ENCODE results near the gene FER1L5. TPM values are rescaled to one million over a fixed set of nuclear protein-coding genes. Genes with fewer than 3 reads are reported as not detected.

The FER1L5 gene
- total RNA-seq, 2 experiments from 2014 or later, result not detected

DNA sequence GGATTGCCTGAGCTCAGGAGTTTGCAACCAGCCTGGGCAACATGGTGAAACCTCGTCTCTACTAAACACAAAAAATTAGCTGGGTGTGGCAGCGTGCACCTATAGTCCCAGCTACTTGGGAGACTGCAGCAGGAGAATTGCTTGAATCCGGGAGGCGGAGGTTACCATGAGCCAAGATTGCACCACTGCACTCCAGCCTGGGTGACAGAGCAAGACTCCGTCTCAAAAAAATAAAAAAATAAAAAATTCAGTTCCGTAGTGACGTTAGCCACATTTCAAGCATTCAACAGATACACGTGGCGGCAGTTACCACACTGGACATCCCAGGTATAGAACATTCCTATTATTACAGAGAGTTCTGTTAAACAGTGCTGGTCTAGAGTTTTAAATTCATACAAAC, 8.9 kb upstream of the FER1L5 start:
- POLR2A ChIA-PET, result no interaction called here
- Mint-ChIP-seq H3K9me3 (no peaks in the 10 kb centered on the region), H3K27ac (no peak overlapping the region), H3K36me3 (ENCODE audit: low read depth) (peaks cover 59% of the 10 kb centered on the region), H3K27me3 (no peaks in the 10 kb centered on the region), H3K4me1 (ENCODE audit: low read depth) (peaks cover 37% of the 10 kb centered on the region), H3K4me3 (no peak overlapping the region)
- DNase-seq, result no peak
- intact Hi-C loops (cut with micrococcal nuclease), result loop anchor here (10.0 kb wide), 1 partner anchor 131 kb away; the partner anchor contains the start of gene CNNM4
- no peak for ATAC-seq
- CTCF ChIA-PET, result interaction anchor here (1.0 kb wide), 1 partner anchor 38 kb away, joined by 3 read pairs; no protein-coding TSS in a partner anchor
- TF ChIP-seq, protein P1, sequence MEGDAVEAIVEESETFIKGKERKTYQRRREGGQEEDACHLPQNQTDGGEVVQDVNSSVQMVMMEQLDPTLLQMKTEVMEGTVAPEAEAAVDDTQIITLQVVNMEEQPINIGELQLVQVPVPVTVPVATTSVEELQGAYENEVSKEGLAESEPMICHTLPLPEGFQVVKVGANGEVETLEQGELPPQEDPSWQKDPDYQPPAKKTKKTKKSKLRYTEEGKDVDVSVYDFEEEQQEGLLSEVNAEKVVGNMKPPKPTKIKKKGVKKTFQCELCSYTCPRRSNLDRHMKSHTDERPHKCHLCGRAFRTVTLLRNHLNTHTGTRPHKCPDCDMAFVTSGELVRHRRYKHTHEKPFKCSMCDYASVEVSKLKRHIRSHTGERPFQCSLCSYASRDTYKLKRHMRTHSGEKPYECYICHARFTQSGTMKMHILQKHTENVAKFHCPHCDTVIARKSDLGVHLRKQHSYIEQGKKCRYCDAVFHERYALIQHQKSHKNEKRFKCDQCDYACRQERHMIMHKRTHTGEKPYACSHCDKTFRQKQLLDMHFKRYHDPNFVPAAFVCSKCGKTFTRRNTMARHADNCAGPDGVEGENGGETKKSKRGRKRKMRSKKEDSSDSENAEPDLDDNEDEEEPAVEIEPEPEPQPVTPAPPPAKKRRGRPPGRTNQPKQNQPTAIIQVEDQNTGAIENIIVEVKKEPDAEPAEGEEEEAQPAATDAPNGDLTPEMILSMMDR (IDR thresholded peaks at IDR 0.05), result no peak

DNA sequence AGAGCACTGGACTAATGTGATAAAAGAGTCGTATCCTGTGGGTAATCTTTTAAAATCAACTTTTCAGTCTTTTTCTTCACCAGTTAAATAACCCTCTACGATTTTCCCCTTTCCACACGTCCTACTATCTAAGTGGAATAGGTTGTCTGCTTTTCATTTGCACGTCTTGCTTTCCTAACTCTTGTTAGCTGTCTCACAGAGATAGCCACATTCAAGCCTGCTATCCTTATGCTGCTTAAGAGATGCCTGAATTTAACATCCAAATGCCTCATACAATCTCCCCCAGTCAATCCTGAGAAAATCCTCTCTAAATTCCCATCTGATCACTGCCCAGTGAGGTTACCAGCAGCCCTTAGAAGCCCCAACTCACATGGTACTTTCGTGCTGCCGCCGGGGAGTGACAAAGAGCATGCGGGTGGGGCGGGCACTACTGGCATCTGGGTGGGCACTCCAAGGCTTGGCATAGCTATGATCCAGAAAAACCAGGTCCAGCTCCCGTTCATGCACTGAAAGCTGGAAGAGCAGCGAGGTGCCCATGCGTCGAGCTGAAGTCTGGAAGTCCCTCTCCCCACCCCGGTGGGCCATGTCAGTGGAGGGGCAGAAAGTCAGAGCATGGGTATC, 5.9 kb upstream of the FER1L5 start:
- H3K36me3 Mint-ChIP-seq (ENCODE audit: low read depth), result peaks cover 41% of the 10 kb centered on the region
- TF ChIP-seq, protein P1 (IDR thresholded peaks at IDR 0.05), result no peak
- ATAC-seq, result no peak

GRCh38 chr2:96637385-96638143, 5.0 kb upstream of the FER1L5 start:
- H3K36me3 Mint-ChIP-seq (ENCODE audit: low read depth), result peaks cover 34% of the 10 kb centered on the region
- CTCF ChIA-PET, result interaction anchor here (0.7 to 1.8 kb wide), 6 partner anchors 11 to 220 kb away, joined by 3 to 5 read pairs (median 3); partner anchors contain the start of genes ANKRD39, CNNM3 and CNNM4
- H3K9me3 Mint-ChIP-seq, result no peaks in the 10 kb centered on the region

More for the DNA sequence above, 5.9 kb upstream of the FER1L5 start:
- H3K27ac Mint-ChIP-seq, result peak overlapping the region; percentile 95
- peaks cover 37% of the 10 kb centered on the region for H3K4me1 Mint-ChIP-seq (ENCODE audit: low read depth)
- intact Hi-C loops (cut with micrococcal nuclease), result loop anchor here (10.0 kb wide), 1 partner anchor 128 kb away; the partner anchor contains the start of gene CNNM4
- H3K4me3 Mint-ChIP-seq, result peak overlapping the region; percentile 92
- H3K27me3 Mint-ChIP-seq, result peaks cover 3% of the 10 kb centered on the region
- ChIA-PET CTCF (interaction anchor here (1.1 to 1.4 kb wide), 2 partner anchors 10 to 122 kb away, joined by 3 to 4 read pairs; no protein-coding TSS in a partner anchor), POLR2A (interaction anchor here (0.7 to 2.4 kb wide), 7 partner anchors 10 to 127 kb away, joined by 3 to 11 read pairs (median 5); partner anchors contain the start of gene CNNM4)
- no peaks in the 10 kb centered on the region for H3K9me3 Mint-ChIP-seq
- no peak for DNase-seq

GRCh38 chr2:96638144-96639121, 4.1 kb upstream of the FER1L5 start, which contains the start of gene KANSL3:
Gene KANSL3 (minus strand): TSS chr2:96638312. CDS start chr2:96637135, 1,177 bp downstream.
- no peaks in the 10 kb centered on the region for H3K9me3 Mint-ChIP-seq
- DNase-seq, result peak; percentile 89
- H3K27ac Mint-ChIP-seq, result peak within 1 kb of the TSS; percentile 95
- TF ChIP-seq, protein P1 (IDR thresholded peaks at IDR 0.05), result no peak
- peaks cover 33% of the 10 kb centered on the region for H3K36me3 Mint-ChIP-seq (ENCODE audit: low read depth)
- ATAC-seq, result peak; percentile 95
- peak within 1 kb of the TSS; percentile 92 for H3K4me3 Mint-ChIP-seq
- intact Hi-C loops (cut with micrococcal nuclease), result loop anchor here (10.0 kb wide), 1 partner anchor 126 kb away; the partner anchor contains the start of gene CNNM4
- POLR2A ChIA-PET, result interaction anchor here (0.6 to 2.4 kb wide), 16 partner anchors 11 to 313 kb away, joined by 3 to 7 read pairs (median 4); partner anchors contain the start of gene ARID5A
- H3K4me1 Mint-ChIP-seq (ENCODE audit: low read depth), result peaks cover 34% of the 10 kb centered on the region
- CTCF ChIA-PET, result interaction anchor here (1.0 to 1.8 kb wide), 4 partner anchors 11 to 219 kb away, joined by 3 to 5 read pairs (median 4); partner anchors contain the start of genes ANKRD39, CNNM3 and CNNM4
- H3K27me3 Mint-ChIP-seq, result peaks cover 3% of the 10 kb centered on the region

More at GRCh38 chr2:96637385-96638143, 5.0 kb upstream of the FER1L5 start:
- H3K4me1 Mint-ChIP-seq (ENCODE audit: low read depth), result peaks cover 34% of the 10 kb centered on the region
- intact Hi-C loops (cut with micrococcal nuclease), result loop anchor here (10.0 kb wide), 1 partner anchor 127 kb away; the partner anchor contains the start of gene CNNM4
- H3K4me3 Mint-ChIP-seq, result peak overlapping the region; percentile 92
- H3K27ac Mint-ChIP-seq, result peak overlapping the region; percentile 95
- TF ChIP-seq, protein P1 (IDR thresholded peaks at IDR 0.05), result no peak
- peaks cover 3% of the 10 kb centered on the region for H3K27me3 Mint-ChIP-seq
- POLR2A ChIA-PET, result interaction anchor here (0.6 to 2.4 kb wide), 16 partner anchors 10 to 313 kb away, joined by 3 to 11 read pairs (median 3); partner anchors contain the start of gene CNNM4
- DNase-seq (peak; percentile 84), ATAC-seq (peak; percentile 82)

All from activated CD8-positive, alpha-beta T cell treated with anti-CD3 and anti-CD28 coated beads for 36 hours (primary cell).